Measurements from ENCODE around the gene RBP3.

DNA sequence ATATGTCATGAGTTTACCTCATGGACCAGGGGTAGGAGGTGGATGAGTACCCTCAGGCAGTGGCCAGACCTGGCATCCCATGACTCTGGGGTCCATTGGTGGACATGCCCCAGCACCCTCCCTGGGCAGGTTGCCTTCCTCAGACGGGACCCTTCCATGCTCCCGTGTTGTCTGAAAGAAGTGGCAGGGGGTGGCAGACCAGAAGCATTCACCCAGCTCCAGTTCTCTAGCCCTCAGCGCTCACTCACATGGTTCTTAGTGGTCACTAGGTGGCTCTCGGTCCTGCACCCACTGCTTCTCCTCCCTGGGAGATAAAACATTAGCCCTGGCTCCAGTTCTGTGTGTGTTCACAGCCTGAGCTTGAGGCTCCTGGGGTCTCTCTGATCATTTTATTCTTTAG lies 6.0 kb downstream of the RBP3 start:
- TF ChIP-seq, protein P1, sequence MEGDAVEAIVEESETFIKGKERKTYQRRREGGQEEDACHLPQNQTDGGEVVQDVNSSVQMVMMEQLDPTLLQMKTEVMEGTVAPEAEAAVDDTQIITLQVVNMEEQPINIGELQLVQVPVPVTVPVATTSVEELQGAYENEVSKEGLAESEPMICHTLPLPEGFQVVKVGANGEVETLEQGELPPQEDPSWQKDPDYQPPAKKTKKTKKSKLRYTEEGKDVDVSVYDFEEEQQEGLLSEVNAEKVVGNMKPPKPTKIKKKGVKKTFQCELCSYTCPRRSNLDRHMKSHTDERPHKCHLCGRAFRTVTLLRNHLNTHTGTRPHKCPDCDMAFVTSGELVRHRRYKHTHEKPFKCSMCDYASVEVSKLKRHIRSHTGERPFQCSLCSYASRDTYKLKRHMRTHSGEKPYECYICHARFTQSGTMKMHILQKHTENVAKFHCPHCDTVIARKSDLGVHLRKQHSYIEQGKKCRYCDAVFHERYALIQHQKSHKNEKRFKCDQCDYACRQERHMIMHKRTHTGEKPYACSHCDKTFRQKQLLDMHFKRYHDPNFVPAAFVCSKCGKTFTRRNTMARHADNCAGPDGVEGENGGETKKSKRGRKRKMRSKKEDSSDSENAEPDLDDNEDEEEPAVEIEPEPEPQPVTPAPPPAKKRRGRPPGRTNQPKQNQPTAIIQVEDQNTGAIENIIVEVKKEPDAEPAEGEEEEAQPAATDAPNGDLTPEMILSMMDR (IDR thresholded peaks at IDR 0.05; ENCODE audit: poor library complexity): peak; percentile 38
- no peak for TF ChIP-seq EZH2 (IDR thresholded peaks at IDR 0.05; ENCODE audit: borderline replicate concordance)

Data from hepatocyte (in vitro differentiated cells).